ENCODE measurements around the gene ADSL.

- TF ChIP-seq POLR2A (IDR thresholded peaks at IDR 0.05) (no peak), EP300 (IDR thresholded peaks at IDR 0.05) (no peak)
Observed at GRCh38 chr22:40397396-40397795, 51.1 kb downstream of the ADSL start.

Measured in suprapubic skin (tissue), 2 donors.